Peyer's patch (tissue), 4 donors: ENCODE results near the gene UPK1A. TPM values are rescaled to one million over a fixed set of nuclear protein-coding genes. Genes with fewer than 3 reads are reported as not detected.

Experiments used
- DNase-seq, 3 donors: peaks; one replicate each; pipeline ENCODE4 v3.0.0-alpha.2; 2017 to 2019
- H3K27ac ChIP-seq, 4 donors: fragments of 200-600 bp; sonication (generic); one replicate each; pipeline ENCODE4 v1.5.1; 2016 to 2019
- H3K27me3 ChIP-seq, 2 donors: fragments of 200-600 bp; sonication (generic); one replicate each; pipeline ENCODE4 v1.5.1; 2019
- H3K36me3 ChIP-seq, 3 donors: fragments of 200-600 bp; sonication (generic); one replicate each; pipeline ENCODE4 v1.5.1; 2016 to 2019
- H3K4me1 ChIP-seq, 4 donors: fragments of 200-600 bp; sonication (generic); one replicate each; pipeline ENCODE4 v1.5.1; 2016 to 2019
- H3K4me3 ChIP-seq, 4 donors: fragments of 200-600 bp; sonication (generic); 1 replicate in 3 of 4; 2 replicates in 1 of 4; pipeline ENCODE4 v1.5.1; 2016 to 2019; ENCODE audit warnings: mild to moderate bottlenecking in 1 of 4
- H3K9me3 ChIP-seq, 4 donors: fragments of 200-600 bp; sonication (generic); one replicate each; pipeline ENCODE4 v1.5.1; 2016 to 2019; ENCODE audit warnings: mild to moderate bottlenecking in 1 of 4
- CTCF ChIP-seq, 6 experiments: fragments of 450-650 bp in 4 of 6; fragments of 200-600 bp in 2 of 6; sonication (generic) in 1 of 6; IDR thresholded peaks; one replicate each; pipeline ENCODE4 v1.5.1; 2017 to 2019; ENCODE audit warnings: antibody characterized with exemption in 6 of 6, mild to moderate bottlenecking in 3 of 6, moderate library complexity in 1 of 6
- POLR2A ChIP-seq, 2 donors: fragments of 450-650 bp; IDR thresholded peaks; one replicate each; pipeline ENCODE4 v1.5.1; 2017; ENCODE audit warnings: antibody characterized with exemption in 2 of 2, mild to moderate bottlenecking in 2 of 2, moderate library complexity in 2 of 2
- total RNA-seq, 4 donors: library from RNA; depleted of rRNA; stranded (reverse); fragments of >200 nt; gene quantifications; one replicate each; pipeline ENCODE4 v1.1.0, GENCODE V29; 2016

Gene UPK1A
- total RNA-seq, 4 donors from 2014 or later: not detected

DNA sequence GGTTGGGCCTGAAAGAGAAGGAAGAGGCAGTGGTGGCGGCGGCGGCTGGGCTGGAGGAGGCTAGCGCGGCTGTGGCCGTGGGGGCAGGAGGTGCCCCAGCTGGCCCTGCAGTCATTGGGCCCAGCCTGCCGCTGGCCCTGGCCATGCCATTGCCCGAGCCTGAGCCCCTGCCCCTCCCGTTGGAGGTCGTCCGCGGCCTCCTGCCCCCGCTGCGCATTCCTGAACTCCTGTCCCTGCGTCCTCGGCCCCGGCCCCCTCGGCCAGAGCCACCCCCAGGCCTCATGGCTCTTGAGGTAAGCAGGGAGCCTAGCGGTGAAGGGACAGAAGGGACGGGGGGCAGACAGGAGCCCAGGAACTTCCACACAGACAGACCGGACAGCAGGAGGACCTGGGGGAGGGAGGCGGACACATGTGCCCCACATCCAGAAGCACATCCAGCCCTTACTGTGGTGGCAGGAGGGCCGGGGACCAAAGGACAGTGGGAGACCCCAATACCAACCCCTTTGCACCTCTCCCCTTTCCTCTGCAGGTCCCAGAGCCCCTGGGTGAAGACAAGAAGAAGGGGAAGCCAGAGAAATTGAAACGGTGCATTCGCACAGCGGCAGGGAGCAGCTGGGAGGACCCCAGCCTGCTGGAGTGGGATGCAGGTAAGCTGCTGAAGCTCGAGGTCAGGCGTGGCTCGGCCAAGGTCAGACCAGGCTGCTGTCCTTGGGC is 32.4 kb upstream of the UPK1A start:
- H3K9me3 ChIP-seq: no peaks in the 10 kb centered on the region
- H3K4me1 ChIP-seq: peaks cover 0 to 9% (median 6%) of the 10 kb centered on the region in 4 donors
- no peak overlapping the region for H3K4me3 ChIP-seq
- H3K27ac ChIP-seq: no peak overlapping the region
- DNase-seq: no peak
- H3K36me3 ChIP-seq: peaks cover 0 to 79% (median 0%) of the 10 kb centered on the region in 3 donors
- H3K27me3 ChIP-seq: no peaks in the 10 kb centered on the region
- TF ChIP-seq CTCF (IDR thresholded peaks at IDR 0.05) (no peak), POLR2A (IDR thresholded peaks at IDR 0.05) (no peak)

DNA sequence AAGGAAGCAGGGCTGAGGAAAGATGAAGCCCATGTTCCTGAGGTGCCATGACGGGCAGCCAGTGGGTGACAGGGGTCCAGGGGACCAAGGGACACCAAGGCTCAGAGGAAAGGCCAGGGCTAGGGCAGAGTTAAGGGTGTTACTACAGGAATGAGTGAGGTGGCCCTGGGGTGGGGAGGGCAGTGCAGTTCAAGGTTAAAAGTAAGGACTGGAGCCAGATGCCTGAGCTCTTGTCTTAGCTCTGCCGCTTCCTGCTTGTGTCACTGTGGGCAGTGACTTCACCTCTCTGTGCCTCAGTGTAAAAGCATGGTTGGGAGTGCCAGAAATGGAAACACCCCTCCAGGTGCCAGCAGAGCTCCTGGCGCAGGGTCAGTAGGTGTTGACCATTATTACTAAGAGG is 29.7 kb upstream of the UPK1A start:
- Histone ChIP-seq H3K27me3 (no peaks in the 10 kb centered on the region), H3K4me1 (peaks cover 0 to 3% (median 0%) of the 10 kb centered on the region in 4 donors), H3K27ac (no peak overlapping the region), H3K36me3 (peaks cover 0 to 66% (median 0%) of the 10 kb centered on the region in 3 donors), H3K9me3 (no peaks in the 10 kb centered on the region), H3K4me3 (no peak overlapping the region)
- no peak for DNase-seq
- TF ChIP-seq POLR2A (IDR thresholded peaks at IDR 0.05): no peak
- TF ChIP-seq CTCF (IDR thresholded peaks at IDR 0.05): no peak

GRCh38 chr19:35637165-35637564 is 29.2 kb upstream of the UPK1A start:
- H3K9me3 ChIP-seq: no peaks in the 10 kb centered on the region
- TF ChIP-seq POLR2A (IDR thresholded peaks at IDR 0.05) (no peak), CTCF (IDR thresholded peaks at IDR 0.05) (no peak)
- DNase-seq: no peak
- H3K4me3 ChIP-seq: no peak overlapping the region
- H3K27ac ChIP-seq: no peak overlapping the region
- H3K27me3 ChIP-seq: no peaks in the 10 kb centered on the region
- H3K36me3 ChIP-seq: peaks cover 0 to 61% (median 0%) of the 10 kb centered on the region in 3 donors
- H3K4me1 ChIP-seq: peaks cover 0 to 7% (median 0%) of the 10 kb centered on the region in 4 donors

- no peak overlapping the region for H3K27ac ChIP-seq
- H3K9me3 ChIP-seq: no peaks in the 10 kb centered on the region
- peaks cover 0 to 40% (median 0%) of the 10 kb centered on the region in 3 donors for H3K36me3 ChIP-seq
- H3K4me3 ChIP-seq: no peak overlapping the region
- no peaks in the 10 kb centered on the region for H3K27me3 ChIP-seq
- DNase-seq: no peak
- no peak for TF ChIP-seq POLR2A (IDR thresholded peaks at IDR 0.05)
- TF ChIP-seq CTCF (IDR thresholded peaks at IDR 0.05): no peak
- peaks cover 0 to 11% (median 3%) of the 10 kb centered on the region in 4 donors for H3K4me1 ChIP-seq
Measured at GRCh38 chr19:35639321-35639639, 27.0 kb upstream of the UPK1A start.

DNA sequence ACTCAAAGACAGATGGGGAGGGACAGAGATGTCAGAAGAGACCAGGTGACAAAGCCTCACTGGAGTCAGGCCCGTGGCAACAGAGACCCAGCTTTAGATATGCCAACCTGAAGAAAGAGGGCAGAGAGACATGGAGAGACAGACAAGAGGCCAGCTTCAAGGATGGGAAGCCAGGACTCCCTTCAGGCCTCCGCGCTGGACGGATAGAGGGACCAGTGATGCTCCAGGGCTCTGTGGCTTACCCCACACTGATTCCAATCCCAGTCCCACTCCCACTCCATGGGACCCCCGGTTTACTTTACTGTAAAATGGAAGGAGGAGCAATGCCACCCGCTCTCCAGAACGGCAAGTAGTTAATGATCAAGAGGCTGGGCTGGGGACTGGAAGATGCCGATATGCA is 26.5 kb upstream of the UPK1A start:
- Histone ChIP-seq H3K27ac (no peak overlapping the region), H3K36me3 (peaks cover 0 to 34% (median 0%) of the 10 kb centered on the region in 3 donors), H3K4me1 (peaks cover 0 to 11% (median 4%) of the 10 kb centered on the region in 4 donors), H3K4me3 (no peak overlapping the region), H3K27me3 (no peaks in the 10 kb centered on the region), H3K9me3 (no peaks in the 10 kb centered on the region)
- DNase-seq: no peak
- TF ChIP-seq CTCF (IDR thresholded peaks at IDR 0.05): no peak
- TF ChIP-seq POLR2A (IDR thresholded peaks at IDR 0.05): no peak
